Liver (tissue), 9 donors: ENCODE measurements around the gene NKAIN2. TPM values are rescaled to one million over a fixed set of nuclear protein-coding genes. Genes with fewer than 3 reads are reported as not detected.

ENCODE experiments used
- DNase-seq: peaks from one replicate; pipeline ENCODE4 v3.0.0-alpha.2; 2017; ENCODE audit warnings: low spot score
- H3K27ac ChIP-seq, 2 donors: one replicate each; pipeline ENCODE4 v1.7.0; 2013; ENCODE audit warnings: inconsistent platforms in 2 of 2, low read length in 2 of 2, control low read depth in 1 of 2, low read depth in 1 of 2, mild to moderate bottlenecking in 1 of 2
- H3K27me3 ChIP-seq, 4 donors: one replicate each; pipeline versions ENCODE4 v1.6.1 to v1.7.0; 2013; ENCODE audit warnings: low read length in 3 of 4, inconsistent platforms in 1 of 4, mild to moderate bottlenecking in 1 of 4, moderate library complexity in 1 of 4; ENCODE audit not compliant: control insufficient read depth in 4 of 4, insufficient read depth in 4 of 4
- H3K36me3 ChIP-seq, 4 donors: one replicate each; pipeline versions ENCODE4 v1.6.1 to v1.7.0; 2013; ENCODE audit warnings: low read length in 3 of 4, mild to moderate bottlenecking in 3 of 4, low read depth in 1 of 4, moderate library complexity in 1 of 4; ENCODE audit not compliant: control insufficient read depth in 4 of 4, insufficient read depth in 3 of 4
- H3K4me1 ChIP-seq, 4 donors: one replicate each; pipeline versions ENCODE4 v1.6.1 to v1.7.0; 2013; ENCODE audit warnings: low read length in 3 of 4, mild to moderate bottlenecking in 3 of 4, moderate library complexity in 1 of 4; ENCODE audit not compliant: control insufficient read depth in 4 of 4, insufficient read depth in 4 of 4
- H3K4me3 ChIP-seq, 3 donors: one replicate each; pipeline versions ENCODE4 v1.6.1 to v1.7.0; 2013; ENCODE audit warnings: low read length in 3 of 3, control low read depth in 1 of 3, low read depth in 1 of 3, mild to moderate bottlenecking in 1 of 3
- H3K9ac ChIP-seq, 2 donors: one replicate each; pipeline ENCODE4 v1.7.0; 2013; ENCODE audit warnings: low read length in 2 of 2, mild to moderate bottlenecking in 2 of 2, moderate library complexity in 2 of 2, control low read depth in 1 of 2, low read depth in 1 of 2
- H3K9me3 ChIP-seq, 4 donors: one replicate each; pipeline versions ENCODE4 v1.6.1 to v1.7.0; 2013; ENCODE audit warnings: low read length in 3 of 4; ENCODE audit not compliant: control insufficient read depth in 4 of 4
- CTCF ChIP-seq: fragments of 150-350 bp; IDR thresholded peaks from 2 replicates; pipeline ENCODE4 v1.5.1; 2017; ENCODE audit warnings: improper control_type of control experiment, low read depth, low read length; ENCODE audit not compliant: missing input control
- EGR1 ChIP-seq, 2 donors: IDR thresholded peaks; 2 replicates each; pipeline ENCODE4 v1.6.1; 2016 to 2018; ENCODE audit warnings: antibody characterized with exemption in 2 of 2, low read depth in 2 of 2
- FOXA1 ChIP-seq: IDR thresholded peaks from 2 replicates; pipeline ENCODE4 v1.6.1; 2016; ENCODE audit warnings: antibody characterized with exemption
- FOXA2 ChIP-seq: IDR thresholded peaks from 2 replicates; pipeline ENCODE4 v1.6.1; 2016; ENCODE audit warnings: antibody characterized with exemption
- GABPA ChIP-seq, 2 donors: IDR thresholded peaks in 1 of 2; conservative IDR thresholded peaks in 1 of 2; 2 replicates each; pipeline ENCODE4 v1.6.1; 2016; ENCODE audit warnings: antibody characterized with exemption in 2 of 2, mild to moderate bottlenecking in 1 of 2, moderate library complexity in 1 of 2
- HNF4A ChIP-seq, 2 donors: conservative IDR thresholded peaks; 2 replicates each; pipeline ENCODE4 v1.6.1; 2016; ENCODE audit warnings: antibody characterized with exemption in 2 of 2, mild to moderate bottlenecking in 2 of 2
- HNF4G ChIP-seq: IDR thresholded peaks from 2 replicates; pipeline ENCODE4 v1.6.1; 2016; ENCODE audit warnings: antibody characterized with exemption
- JUND ChIP-seq, 2 donors: IDR thresholded peaks; 2 replicates each; pipeline ENCODE4 v1.6.1; 2016; ENCODE audit warnings: antibody characterized with exemption in 2 of 2
- MAX ChIP-seq: IDR thresholded peaks from 2 replicates; pipeline ENCODE4 v1.6.1; 2016; ENCODE audit warnings: antibody characterized with exemption
- NR2F2 ChIP-seq: IDR thresholded peaks from 2 replicates; pipeline ENCODE4 v1.6.1; 2016; ENCODE audit warnings: antibody characterized with exemption
- RAD21 ChIP-seq, 2 donors: IDR thresholded peaks; 2 replicates each; pipeline ENCODE4 v1.6.1; 2016; ENCODE audit warnings: antibody characterized with exemption in 2 of 2, mild to moderate bottlenecking in 2 of 2
- REST ChIP-seq: IDR thresholded peaks from 2 replicates; pipeline ENCODE4 v1.6.1; 2016; ENCODE audit warnings: antibody characterized with exemption, mild to moderate bottlenecking
- RXRA ChIP-seq, 2 donors: IDR thresholded peaks; 2 replicates each; pipeline ENCODE4 v1.6.1; 2017 to 2018; ENCODE audit warnings: antibody characterized with exemption in 2 of 2, mild to moderate bottlenecking in 1 of 2
- SP1 ChIP-seq: IDR thresholded peaks from 2 replicates; pipeline ENCODE4 v1.6.1; 2018; ENCODE audit warnings: antibody characterized with exemption, mild to moderate bottlenecking
- TAF1 ChIP-seq: conservative IDR thresholded peaks from 2 replicates; pipeline ENCODE4 v1.6.1; 2016; ENCODE audit warnings: antibody characterized with exemption, mild to moderate bottlenecking
- YY1 ChIP-seq: IDR thresholded peaks from 2 replicates; pipeline ENCODE4 v1.6.1; 2016; ENCODE audit warnings: antibody characterized with exemption, mild to moderate bottlenecking
- WGBS: extraction: QIAGEN DNeasy Blood & Tissue Kit; methylation state at CpG from one replicate; pipeline ENCODE4 v1.1.7; 2013; 5-methylcytosine and 5-hydroxymethylcytosine counted together
- polyA plus RNA-seq, 2 donors: library from polyadenylated mRNA; stranded (reverse) in 1 of 2; unstranded in 1 of 2; fragments of 200-250 nt in 1 of 2; fragments of >200 nt in 1 of 2; fragmentation: Nextera tagmentation in 1 of 2; extraction: Ambion mirVana in 1 of 2; gene quantifications; one replicate each; pipeline versions ENCODE4 v1.2.1 to v1.2.3, GENCODE V29; 2013 to 2015
- total RNA-seq, 2 donors: library from RNA; depleted of rRNA; stranded (reverse); fragments of >200 nt; gene quantifications; one replicate each; pipeline ENCODE4 v1.2.3, GENCODE V29; 2014
- TF ChIP-seq, protein P1 (sequence below): IDR thresholded peaks from 2 replicates; pipeline ENCODE4 v1.6.1; 2016; ENCODE audit warnings: antibody characterized with exemption
- TF ChIP-seq, protein P2 (sequence below): IDR thresholded peaks from 2 replicates; pipeline ENCODE4 v1.6.1; 2016; ENCODE audit warnings: antibody characterized with exemption
- donor health status: healthy.
- donor health status: healthy.
- donor health status: healthy.
- donor health status: healthy.
- donor health status: healthy.

The NKAIN2 gene
- total and polyA plus RNA-seq, 4 donors: 0.05 to 0.14 TPM; not detected in 2

GRCh38 chr6:124536157-124536841, 732.6 kb downstream of the NKAIN2 start:
- no peaks in the 10 kb centered on the region for H3K36me3 ChIP-seq
- no peaks in the 10 kb centered on the region for H3K27me3 ChIP-seq
- no peaks in the 10 kb centered on the region for H3K9me3 ChIP-seq
- no peak for DNase-seq
- no peak overlapping the region for H3K4me3 ChIP-seq
- no peak overlapping the region for H3K9ac ChIP-seq
- 60% methylated on average over 5 of the region's 5 CpGs for WGBS
- no peak overlapping the region for H3K27ac ChIP-seq
- TF ChIP-seq, protein P1, sequence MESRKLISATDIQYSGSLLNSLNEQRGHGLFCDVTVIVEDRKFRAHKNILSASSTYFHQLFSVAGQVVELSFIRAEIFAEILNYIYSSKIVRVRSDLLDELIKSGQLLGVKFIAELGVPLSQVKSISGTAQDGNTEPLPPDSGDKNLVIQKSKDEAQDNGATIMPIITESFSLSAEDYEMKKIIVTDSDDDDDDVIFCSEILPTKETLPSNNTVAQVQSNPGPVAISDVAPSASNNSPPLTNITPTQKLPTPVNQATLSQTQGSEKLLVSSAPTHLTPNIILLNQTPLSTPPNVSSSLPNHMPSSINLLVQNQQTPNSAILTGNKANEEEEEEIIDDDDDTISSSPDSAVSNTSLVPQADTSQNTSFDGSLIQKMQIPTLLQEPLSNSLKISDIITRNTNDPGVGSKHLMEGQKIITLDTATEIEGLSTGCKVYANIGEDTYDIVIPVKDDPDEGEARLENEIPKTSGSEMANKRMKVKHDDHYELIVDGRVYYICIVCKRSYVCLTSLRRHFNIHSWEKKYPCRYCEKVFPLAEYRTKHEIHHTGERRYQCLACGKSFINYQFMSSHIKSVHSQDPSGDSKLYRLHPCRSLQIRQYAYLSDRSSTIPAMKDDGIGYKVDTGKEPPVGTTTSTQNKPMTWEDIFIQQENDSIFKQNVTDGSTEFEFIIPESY: no peak
- TF ChIP-seq RAD21 (IDR thresholded peaks at IDR 0.05) (no peak), FOXA2 (no peak), RXRA (IDR thresholded peaks at IDR 0.05) (no peak), MAX (no peak), REST (no peak), FOXA1 (no peak), HNF4A (conservative IDR thresholded peaks at IDR 0.05) (no peak), YY1 (no peak), NR2F2 (no peak), EGR1 (IDR thresholded peaks at IDR 0.05; ENCODE audit: low read depth in 2 of 2) (no peak), CTCF (no peak), SP1 (no peak), JUND (IDR thresholded peaks at IDR 0.05) (no peak), HNF4G (no peak), GABPA (IDR thresholded peaks at IDR 0.05 in 1 of 2, conservative IDR thresholded peaks at IDR 0.05 in 1 of 2) (no peak), TAF1 (no peak)
- TF ChIP-seq, protein P2, sequence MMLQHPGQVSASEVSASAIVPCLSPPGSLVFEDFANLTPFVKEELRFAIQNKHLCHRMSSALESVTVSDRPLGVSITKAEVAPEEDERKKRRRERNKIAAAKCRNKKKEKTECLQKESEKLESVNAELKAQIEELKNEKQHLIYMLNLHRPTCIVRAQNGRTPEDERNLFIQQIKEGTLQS: no peak
- no peaks in the 10 kb centered on the region for H3K4me1 ChIP-seq
